Right lobe of liver (tissue), 4 donors: Measurements from ENCODE around the gene CYS1.

Experiments
- POLR2A ChIP-seq: fragments of 450-650 bp; IDR thresholded peaks from one replicate; pipeline ENCODE4 v1.6.1; 2017; ENCODE audit warnings: antibody characterized with exemption, mild to moderate bottlenecking
- TF ChIP-seq, protein P1 (sequence below), 4 donors: fragments of 200-600 bp in 3 of 4; fragments of 450-650 bp in 1 of 4; IDR thresholded peaks; one replicate each; pipeline versions ENCODE4 v1.5.1 to v1.8.0; 2016 to 2022; ENCODE audit warnings: antibody characterized with exemption in 4 of 4, mild to moderate bottlenecking in 2 of 4
- donor health status: DM: no; HTN: no; CAD: no.
- donor health status: DM: no; HTN: no; CAD: no.
- donor health status: DM: no; HTN: yes; CAD: no.

DNA sequence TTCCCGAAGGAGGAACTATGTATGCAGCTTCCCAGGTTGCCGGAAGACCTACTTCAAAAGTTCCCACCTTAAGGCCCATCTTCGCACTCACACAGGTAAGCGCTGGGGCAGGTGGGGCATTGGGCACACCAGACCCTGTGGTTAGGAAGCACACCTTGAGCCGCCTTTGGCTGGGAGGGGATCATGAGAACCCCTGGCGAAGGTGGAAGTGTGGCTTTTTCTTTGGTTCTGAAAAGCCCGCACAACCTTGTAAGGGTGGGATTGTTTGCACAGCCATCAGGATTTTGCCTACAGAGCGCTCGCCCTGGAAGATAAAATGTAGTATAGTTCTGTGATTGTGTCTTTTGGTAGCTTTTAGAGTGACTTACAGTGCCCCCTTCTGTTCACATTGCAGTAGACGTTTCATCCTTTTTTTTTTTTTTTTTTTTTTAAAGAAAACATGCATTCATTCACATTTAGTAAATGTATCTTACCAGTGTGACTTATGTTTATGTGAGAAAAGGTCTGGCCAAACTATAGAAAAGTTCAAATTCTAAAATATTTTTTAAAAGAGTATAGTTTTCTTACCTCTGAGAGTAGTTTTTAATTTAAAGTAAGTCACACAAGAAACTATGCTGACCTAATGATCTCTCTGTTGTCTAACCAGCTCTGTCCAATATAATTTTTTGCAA, 31.6 kb downstream of the CYS1 start:
- TF ChIP-seq, protein P1, sequence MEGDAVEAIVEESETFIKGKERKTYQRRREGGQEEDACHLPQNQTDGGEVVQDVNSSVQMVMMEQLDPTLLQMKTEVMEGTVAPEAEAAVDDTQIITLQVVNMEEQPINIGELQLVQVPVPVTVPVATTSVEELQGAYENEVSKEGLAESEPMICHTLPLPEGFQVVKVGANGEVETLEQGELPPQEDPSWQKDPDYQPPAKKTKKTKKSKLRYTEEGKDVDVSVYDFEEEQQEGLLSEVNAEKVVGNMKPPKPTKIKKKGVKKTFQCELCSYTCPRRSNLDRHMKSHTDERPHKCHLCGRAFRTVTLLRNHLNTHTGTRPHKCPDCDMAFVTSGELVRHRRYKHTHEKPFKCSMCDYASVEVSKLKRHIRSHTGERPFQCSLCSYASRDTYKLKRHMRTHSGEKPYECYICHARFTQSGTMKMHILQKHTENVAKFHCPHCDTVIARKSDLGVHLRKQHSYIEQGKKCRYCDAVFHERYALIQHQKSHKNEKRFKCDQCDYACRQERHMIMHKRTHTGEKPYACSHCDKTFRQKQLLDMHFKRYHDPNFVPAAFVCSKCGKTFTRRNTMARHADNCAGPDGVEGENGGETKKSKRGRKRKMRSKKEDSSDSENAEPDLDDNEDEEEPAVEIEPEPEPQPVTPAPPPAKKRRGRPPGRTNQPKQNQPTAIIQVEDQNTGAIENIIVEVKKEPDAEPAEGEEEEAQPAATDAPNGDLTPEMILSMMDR (IDR thresholded peaks at IDR 0.05), result peak; percentile 39 to 66 (median 56)
- TF ChIP-seq POLR2A, result no peak
